Measurements from ENCODE around the gene SBF1. TPM values are rescaled to one million over a fixed set of nuclear protein-coding genes. Genes with fewer than 3 reads are reported as not detected.

SBF1 gene
- polyA plus RNA-seq, 1 donor, result 30.6 TPM

- no peak for DNase-seq
Measured at GRCh38 chr22:50446708-50447575, 27.9 kb downstream of the SBF1 start.

GRCh38 chr22:50445880-50446707, 28.7 kb downstream of the SBF1 start:
- no peak for DNase-seq

- no peak for DNase-seq
Measured at GRCh38 chr22:50445071-50445879, 29.6 kb downstream of the SBF1 start.

GRCh38 chr22:50444663-50445062, 30.2 kb downstream of the SBF1 start:
- no peak for DNase-seq

- DNase-seq, result no peak
Measured at GRCh38 chr22:50443801-50444625, 30.8 kb downstream of the SBF1 start.

- no peak for DNase-seq
Measured at GRCh38 chr22:50443197-50443596, 31.6 kb downstream of the SBF1 start.

GRCh38 chr22:50441428-50441993, 33.3 kb downstream of the SBF1 start:
- no peak for DNase-seq

- DNase-seq, result no peak
Measured at GRCh38 chr22:50440544-50441249, 34.1 kb downstream of the SBF1 start.

GRCh38 chr22:50439871-50440331, 34.9 kb downstream of the SBF1 start:
- no peak for DNase-seq

GRCh38 chr22:50439314-50439870, 35.4 kb downstream of the SBF1 start:
- no peak for DNase-seq

GRCh38 chr22:50438305-50439275, 36.2 kb downstream of the SBF1 start:
- no peak for DNase-seq

GRCh38 chr22:50437511-50438304, 37.1 kb downstream of the SBF1 start:
- no peak for DNase-seq

- no peak for DNase-seq
Measured at GRCh38 chr22:50436841-50437341, 37.9 kb downstream of the SBF1 start.

GRCh38 chr22:50436015-50436830, 38.6 kb downstream of the SBF1 start:
- DNase-seq, result no peak

GRCh38 chr22:50435291-50436014, 39.4 kb downstream of the SBF1 start:
- no peak for DNase-seq

GRCh38 chr22:50434849-50435248, 40.0 kb downstream of the SBF1 start:
- no peak for DNase-seq
